ENCODE measurements around the gene JAK1. TPM values are rescaled to one million over a fixed set of nuclear protein-coding genes. Genes with fewer than 3 reads are reported as not detected.

Gene JAK1
- total and polyA plus RNA-seq, 2 of the 8 experiments (the other 6 are each of a cell fraction or from before 2014, with no cell fraction given): 7.8 to 24.5 TPM

GRCh38 chr1:64996541-64997257 is 30.4 kb upstream of the JAK1 start (continued):
- no peak for TF ChIP-seq SIX5 (IDR thresholded peaks at IDR 0.05; ENCODE audit: low read depth, low read length)

Measured in H1 (cell line).